ENCODE data around the gene RPL26.

GRCh38 chr17:8420041-8420934 lies 37.3 kb upstream of the RPL26 start:
- TF ChIP-seq, protein P1, sequence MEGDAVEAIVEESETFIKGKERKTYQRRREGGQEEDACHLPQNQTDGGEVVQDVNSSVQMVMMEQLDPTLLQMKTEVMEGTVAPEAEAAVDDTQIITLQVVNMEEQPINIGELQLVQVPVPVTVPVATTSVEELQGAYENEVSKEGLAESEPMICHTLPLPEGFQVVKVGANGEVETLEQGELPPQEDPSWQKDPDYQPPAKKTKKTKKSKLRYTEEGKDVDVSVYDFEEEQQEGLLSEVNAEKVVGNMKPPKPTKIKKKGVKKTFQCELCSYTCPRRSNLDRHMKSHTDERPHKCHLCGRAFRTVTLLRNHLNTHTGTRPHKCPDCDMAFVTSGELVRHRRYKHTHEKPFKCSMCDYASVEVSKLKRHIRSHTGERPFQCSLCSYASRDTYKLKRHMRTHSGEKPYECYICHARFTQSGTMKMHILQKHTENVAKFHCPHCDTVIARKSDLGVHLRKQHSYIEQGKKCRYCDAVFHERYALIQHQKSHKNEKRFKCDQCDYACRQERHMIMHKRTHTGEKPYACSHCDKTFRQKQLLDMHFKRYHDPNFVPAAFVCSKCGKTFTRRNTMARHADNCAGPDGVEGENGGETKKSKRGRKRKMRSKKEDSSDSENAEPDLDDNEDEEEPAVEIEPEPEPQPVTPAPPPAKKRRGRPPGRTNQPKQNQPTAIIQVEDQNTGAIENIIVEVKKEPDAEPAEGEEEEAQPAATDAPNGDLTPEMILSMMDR (IDR thresholded peaks at IDR 0.05), result no peak
- TF ChIP-seq POLR2A (IDR thresholded peaks at IDR 0.05), result no peak

Measured in uterus (tissue), 2 donors.